Measurements from ENCODE around the gene DGLUCY. TPM values are rescaled to one million over a fixed set of nuclear protein-coding genes. Genes with fewer than 3 reads are reported as not detected.

Gene DGLUCY
- total RNA-seq, 3 donors from 2014 or later: 32.6 to 35.7 (median 34.4) TPM

GRCh38 chr14:91270188-91270587 is 156.3 kb downstream of the DGLUCY start:
- intact Hi-C loops (cut with DNase I; ENCODE audit: low total_unique reads): no loop called here
- no peaks in the 10 kb centered on the region for H3K9me3 ChIP-seq
- H3K27me3 ChIP-seq: no peaks in the 10 kb centered on the region
- no peak overlapping the region for H3K4me3 ChIP-seq
- TF ChIP-seq POLR2A (IDR thresholded peaks at IDR 0.05) (no peak), POLR2AphosphoS5 (IDR thresholded peaks at IDR 0.05) (no peak)
- TF ChIP-seq, protein P1, sequence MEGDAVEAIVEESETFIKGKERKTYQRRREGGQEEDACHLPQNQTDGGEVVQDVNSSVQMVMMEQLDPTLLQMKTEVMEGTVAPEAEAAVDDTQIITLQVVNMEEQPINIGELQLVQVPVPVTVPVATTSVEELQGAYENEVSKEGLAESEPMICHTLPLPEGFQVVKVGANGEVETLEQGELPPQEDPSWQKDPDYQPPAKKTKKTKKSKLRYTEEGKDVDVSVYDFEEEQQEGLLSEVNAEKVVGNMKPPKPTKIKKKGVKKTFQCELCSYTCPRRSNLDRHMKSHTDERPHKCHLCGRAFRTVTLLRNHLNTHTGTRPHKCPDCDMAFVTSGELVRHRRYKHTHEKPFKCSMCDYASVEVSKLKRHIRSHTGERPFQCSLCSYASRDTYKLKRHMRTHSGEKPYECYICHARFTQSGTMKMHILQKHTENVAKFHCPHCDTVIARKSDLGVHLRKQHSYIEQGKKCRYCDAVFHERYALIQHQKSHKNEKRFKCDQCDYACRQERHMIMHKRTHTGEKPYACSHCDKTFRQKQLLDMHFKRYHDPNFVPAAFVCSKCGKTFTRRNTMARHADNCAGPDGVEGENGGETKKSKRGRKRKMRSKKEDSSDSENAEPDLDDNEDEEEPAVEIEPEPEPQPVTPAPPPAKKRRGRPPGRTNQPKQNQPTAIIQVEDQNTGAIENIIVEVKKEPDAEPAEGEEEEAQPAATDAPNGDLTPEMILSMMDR (IDR thresholded peaks at IDR 0.05): no peak
- no peaks in the 10 kb centered on the region for H3K36me3 ChIP-seq
- no peaks in the 10 kb centered on the region for H3K4me1 ChIP-seq
- H3K27ac ChIP-seq: no peak overlapping the region
- no peak for DNase-seq (ENCODE audit: low spot score in 2 of 2)

- no peaks in the 10 kb centered on the region for H3K36me3 ChIP-seq
- H3K27me3 ChIP-seq: no peaks in the 10 kb centered on the region
- no peak overlapping the region for H3K27ac ChIP-seq
- intact Hi-C loops (cut with DNase I; ENCODE audit: low total_unique reads): no loop called here
- no peak overlapping the region for H3K4me3 ChIP-seq
- H3K4me1 ChIP-seq: no peaks in the 10 kb centered on the region
- no peak for DNase-seq (ENCODE audit: low spot score in 2 of 2)
- no peaks in the 10 kb centered on the region for H3K9me3 ChIP-seq
- TF ChIP-seq POLR2A (IDR thresholded peaks at IDR 0.05) (no peak), POLR2AphosphoS5 (IDR thresholded peaks at IDR 0.05) (no peak)
- TF ChIP-seq, protein P1 (IDR thresholded peaks at IDR 0.05): no peak
Observed at GRCh38 chr14:91270619-91271018, 156.7 kb downstream of the DGLUCY start.

- Histone ChIP-seq H3K27me3 (no peaks in the 10 kb centered on the region), H3K4me3 (no peak overlapping the region), H3K9me3 (no peaks in the 10 kb centered on the region), H3K36me3 (no peaks in the 10 kb centered on the region), H3K27ac (no peak overlapping the region), H3K4me1 (no peaks in the 10 kb centered on the region)
- TF ChIP-seq POLR2AphosphoS5 (IDR thresholded peaks at IDR 0.05) (no peak), POLR2A (IDR thresholded peaks at IDR 0.05) (no peak)
- TF ChIP-seq, protein P1 (IDR thresholded peaks at IDR 0.05): no peak
- intact Hi-C loops (cut with DNase I; ENCODE audit: low total_unique reads): no loop called here
- DNase-seq (ENCODE audit: low spot score in 2 of 2): no peak
Observed at GRCh38 chr14:91271639-91272038, 157.8 kb downstream of the DGLUCY start.

- H3K36me3 ChIP-seq: no peaks in the 10 kb centered on the region
- TF ChIP-seq, protein P1 (IDR thresholded peaks at IDR 0.05): no peak
- TF ChIP-seq POLR2AphosphoS5 (IDR thresholded peaks at IDR 0.05) (no peak), POLR2A (IDR thresholded peaks at IDR 0.05) (no peak)
- H3K4me1 ChIP-seq: no peaks in the 10 kb centered on the region
- H3K4me3 ChIP-seq: peak overlapping the region in 1 of 3 donors; percentile 19
- intact Hi-C loops (cut with DNase I; ENCODE audit: low total_unique reads): no loop called here
- H3K9me3 ChIP-seq: no peaks in the 10 kb centered on the region
- no peaks in the 10 kb centered on the region for H3K27me3 ChIP-seq
- H3K27ac ChIP-seq: peak overlapping the region; percentile 15 to 43
- DNase-seq (ENCODE audit: low spot score in 2 of 2): peak in 1 of 2 donors; percentile 54
Observed at GRCh38 chr14:91272341-91273272, 158.7 kb downstream of the DGLUCY start.

- no peak for DNase-seq (ENCODE audit: low spot score in 2 of 2)
- no peaks in the 10 kb centered on the region for H3K36me3 ChIP-seq
- H3K9me3 ChIP-seq: no peaks in the 10 kb centered on the region
- intact Hi-C loops (cut with DNase I; ENCODE audit: low total_unique reads): no loop called here
- TF ChIP-seq POLR2AphosphoS5 (IDR thresholded peaks at IDR 0.05): no peak
- TF ChIP-seq POLR2A (IDR thresholded peaks at IDR 0.05): no peak
- TF ChIP-seq, protein P1 (IDR thresholded peaks at IDR 0.05): no peak
- H3K4me3 ChIP-seq: no peak overlapping the region
- no peaks in the 10 kb centered on the region for H3K27me3 ChIP-seq
- no peak overlapping the region for H3K27ac ChIP-seq
- no peaks in the 10 kb centered on the region for H3K4me1 ChIP-seq
Observed at GRCh38 chr14:91273273-91273884, 159.5 kb downstream of the DGLUCY start.

All from breast epithelium (tissue), 4 donors.